ENCODE results near the gene KRT34.
"Not testable (repeated sequence)": the region's sequence is repeated elsewhere in the genome, so short reads cannot be mapped to it uniquely, and the experiment has no call there.

The KRT34 gene

GRCh38 chr17:41383690-41384089, 1.6 kb upstream of the KRT34 start:
- no peak for TF ChIP-seq PATZ1 (CRISPR knock-in tag; IDR thresholded peaks at IDR 0.05; ENCODE audit: borderline replicate concordance)
- no peak for TF ChIP-seq ZNF565 (CRISPR knock-in tag; conservative IDR thresholded peaks at IDR 0.05; ENCODE audit: low read depth)
- TF ChIP-seq ARNTL (CRISPR knock-in tag; IDR thresholded peaks at IDR 0.05; ENCODE audit: borderline replicate concordance, low read depth): no peak
- TF ChIP-seq PPARA (CRISPR knock-in tag; IDR thresholded peaks at IDR 0.05; ENCODE audit: borderline replicate concordance): no peak
- no peak for TF ChIP-seq ESRRG (CRISPR knock-in tag; IDR thresholded peaks at IDR 0.05)
- TF ChIP-seq SNAI2 (CRISPR knock-in tag; IDR thresholded peaks at IDR 0.05): no peak

GRCh38 chr17:41382394-41382793, 288 bp upstream of the KRT34 start:
- no peak for ATAC-seq

More at GRCh38 chr17:41383690-41384089, 1.6 kb upstream of the KRT34 start:
- no peak for ATAC-seq

GRCh38 chr17:41380091-41380490, 2.0 kb downstream of the KRT34 start:
- ATAC-seq: not testable (repeated sequence)

More at GRCh38 chr17:41382394-41382793, 288 bp upstream of the KRT34 start:
- TF ChIP-seq TOX (CRISPR knock-in tag; IDR thresholded peaks at IDR 0.05; ENCODE audit: borderline replicate concordance): no peak
- no peak for TF ChIP-seq PPARA (CRISPR knock-in tag; IDR thresholded peaks at IDR 0.05; ENCODE audit: borderline replicate concordance)
- TF ChIP-seq CSDC2 (CRISPR knock-in tag; IDR thresholded peaks at IDR 0.05): no peak
- no peak for TF ChIP-seq PATZ1 (CRISPR knock-in tag; IDR thresholded peaks at IDR 0.05; ENCODE audit: borderline replicate concordance)
- TF ChIP-seq TCF4 (CRISPR knock-in tag; IDR thresholded peaks at IDR 0.05; ENCODE audit: borderline replicate concordance): no peak
- TF ChIP-seq OSR1 (CRISPR knock-in tag; IDR thresholded peaks at IDR 0.05): no peak
- TF ChIP-seq ISL1 (CRISPR knock-in tag; IDR thresholded peaks at IDR 0.05): no peak
- TF ChIP-seq TSHZ2 (CRISPR knock-in tag; IDR thresholded peaks at IDR 0.05): no peak
- TF ChIP-seq ZFP30 (CRISPR knock-in tag; IDR thresholded peaks at IDR 0.05): no peak
- no peak for TF ChIP-seq RARB (CRISPR knock-in tag; IDR thresholded peaks at IDR 0.05)
- TF ChIP-seq CREB5 (CRISPR knock-in tag; IDR thresholded peaks at IDR 0.05; ENCODE audit: low read depth): no peak
- no peak for TF ChIP-seq ZFP3 (CRISPR knock-in tag; IDR thresholded peaks at IDR 0.05)
- no peak for TF ChIP-seq ZNF70 (CRISPR knock-in tag; IDR thresholded peaks at IDR 0.05)
- no peak for TF ChIP-seq ARNTL (CRISPR knock-in tag; IDR thresholded peaks at IDR 0.05; ENCODE audit: borderline replicate concordance, low read depth)
- no peak for TF ChIP-seq GLIS3 (CRISPR knock-in tag; IDR thresholded peaks at IDR 0.05)
- TF ChIP-seq ZC3H10 (CRISPR knock-in tag; IDR thresholded peaks at IDR 0.05): no peak

GRCh38 chr17:41377546-41377945, 4.6 kb downstream of the KRT34 start:
- TF ChIP-seq ZFP30 (CRISPR knock-in tag; IDR thresholded peaks at IDR 0.05) (no peak), POU6F1 (CRISPR knock-in tag; IDR thresholded peaks at IDR 0.05; ENCODE audit: borderline replicate concordance, low read depth) (no peak), BACH2 (CRISPR knock-in tag; IDR thresholded peaks at IDR 0.05; ENCODE audit: borderline replicate concordance) (no peak), CSDC2 (CRISPR knock-in tag; IDR thresholded peaks at IDR 0.05) (no peak), OSR1 (CRISPR knock-in tag; IDR thresholded peaks at IDR 0.05) (no peak)

More at GRCh38 chr17:41377546-41377945, 4.6 kb downstream of the KRT34 start:
- ATAC-seq: no peak

Measured in SK-N-SH treated with all-trans-retinoic acid at 6 μM for 48 hours (cell line).